ENCODE data around the gene SLC43A3.

DNA sequence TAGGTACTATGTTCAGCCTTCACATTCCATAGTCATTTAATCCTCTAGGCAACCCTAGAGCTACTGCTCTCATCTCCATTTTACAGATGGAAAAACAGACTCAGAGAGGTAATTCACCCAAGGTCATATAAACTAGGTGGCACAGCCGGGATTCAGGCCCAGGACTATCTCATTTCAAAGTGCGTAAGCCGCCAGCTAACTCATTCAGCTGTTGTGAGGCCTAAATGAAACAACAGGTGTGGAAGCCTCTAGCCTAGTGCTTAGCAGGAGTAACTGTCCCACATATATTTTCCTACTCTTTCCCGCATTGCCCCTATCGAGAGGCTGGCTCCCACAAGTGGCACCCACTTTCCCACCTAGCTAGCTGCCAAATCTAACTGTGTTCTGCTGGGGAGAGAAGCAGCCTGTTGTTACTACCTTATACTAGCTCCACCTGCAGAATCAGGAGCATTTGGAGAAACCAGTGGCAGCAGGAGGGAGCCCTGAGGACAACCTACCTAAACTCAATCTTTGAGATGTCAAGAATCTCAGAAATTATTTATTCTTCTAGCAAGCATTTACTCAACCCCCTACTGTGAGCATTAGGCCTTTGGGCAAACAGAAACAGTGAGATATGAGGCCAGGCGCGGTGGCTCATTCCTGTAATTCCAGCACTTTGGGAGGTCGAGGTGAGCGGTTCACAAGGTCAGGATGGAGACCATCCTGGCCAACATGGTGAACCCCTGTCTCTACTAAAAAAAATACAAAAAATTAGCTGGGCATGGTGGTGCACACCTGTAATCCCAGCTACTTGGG lies 66.8 kb downstream of the SLC43A3 start:
- TF ChIP-seq ZNF830 (CRISPR knock-in tag; IDR thresholded peaks at IDR 0.05) = no peak
- TF ChIP-seq POLR2A (conservative IDR thresholded peaks at IDR 0.05) = no peak
- no peak for TF ChIP-seq TCF7L2 (IDR thresholded peaks at IDR 0.05; ENCODE audit: low read depth, low read length)
- TF ChIP-seq SETDB1 (IDR thresholded peaks at IDR 0.05; ENCODE audit: low read length) = no peak
- TF ChIP-seq CXXC5 (CRISPR knock-in tag; IDR thresholded peaks at IDR 0.05) = no peak
- TF ChIP-seq SMAD1 (IDR thresholded peaks at IDR 0.05; ENCODE audit: low read depth, low read length, partially characterized antibody) = no peak

Data from K562 (cell line).